Retina (tissue), 1 donor: ENCODE measurements around the gene PTPRG.
"Not testable (repeated sequence)": the region's sequence is repeated elsewhere in the genome, so short reads cannot be mapped to it uniquely, and the experiment has no call there.

Source experiments
- DNase-seq: peaks from one replicate; pipeline ENCODE4 v3.0.0-alpha.2; 2016

PTPRG gene

GRCh38 chr3:61688307-61688984, 127.1 kb downstream of the PTPRG start:
- DNase-seq: peak; percentile 80

- DNase-seq: no peak
Measured at GRCh38 chr3:61690016-61690415, 128.6 kb downstream of the PTPRG start.

- DNase-seq: no peak
Measured at GRCh38 chr3:61691466-61691865, 130.1 kb downstream of the PTPRG start.

- no peak for DNase-seq
Measured at GRCh38 chr3:61697301-61697700, 135.9 kb downstream of the PTPRG start.

GRCh38 chr3:61698278-61699072, 137.1 kb downstream of the PTPRG start:
- DNase-seq: not testable (repeated sequence)

GRCh38 chr3:61699622-61700021, 138.3 kb downstream of the PTPRG start:
- DNase-seq: no peak

- DNase-seq: no peak
Measured at GRCh38 chr3:61701011-61701410, 139.6 kb downstream of the PTPRG start.

- DNase-seq: no peak
Measured at GRCh38 chr3:61702453-61702852, 141.1 kb downstream of the PTPRG start.

GRCh38 chr3:61704807-61705206, 143.4 kb downstream of the PTPRG start:
- DNase-seq: peak; percentile 27

- no peak for DNase-seq
Measured at GRCh38 chr3:61707492-61707891, 146.1 kb downstream of the PTPRG start.

- not testable (repeated sequence) for DNase-seq
Measured at GRCh38 chr3:61710920-61711319, 149.5 kb downstream of the PTPRG start.

- DNase-seq: no peak
Measured at GRCh38 chr3:61714225-61714624, 152.9 kb downstream of the PTPRG start.

GRCh38 chr3:61715886-61716527, 154.6 kb downstream of the PTPRG start:
- DNase-seq: no peak

- DNase-seq: not testable (repeated sequence)
Measured at GRCh38 chr3:61716693-61717092, 155.3 kb downstream of the PTPRG start.

- DNase-seq: no peak
Measured at GRCh38 chr3:61718565-61718964, 157.2 kb downstream of the PTPRG start.

- peak; percentile 32 for DNase-seq
Measured at GRCh38 chr3:61719278-61719977, 158.1 kb downstream of the PTPRG start.

- no peak for DNase-seq
Measured at GRCh38 chr3:61723038-61723437, 161.7 kb downstream of the PTPRG start.

GRCh38 chr3:61724183-61724582, 162.8 kb downstream of the PTPRG start:
- DNase-seq: no peak

GRCh38 chr3:61724801-61725200, 163.4 kb downstream of the PTPRG start:
- DNase-seq: no peak

GRCh38 chr3:61725851-61726333, 164.5 kb downstream of the PTPRG start:
- DNase-seq: no peak

GRCh38 chr3:61727435-61727834, 166.1 kb downstream of the PTPRG start:
- DNase-seq: no peak

GRCh38 chr3:61729038-61729634, 167.8 kb downstream of the PTPRG start:
- DNase-seq: no peak

- DNase-seq: peak; percentile 15
Measured at GRCh38 chr3:61730056-61730455, 168.7 kb downstream of the PTPRG start.
